HG03064 (cell line): ENCODE measurements around the gene RREB1.
A peak's percentile ranks its signal among the peaks of the same experiment; 100 is the strongest.

Source experiments
- ATAC-seq: cut with Tn5 transposase; IDR thresholded peaks from one replicate; pipeline ENCODE4 v1.9.1; 2021; ENCODE audit warnings: low read depth; ENCODE audit not compliant: unreplicated experiment

Gene RREB1

DNA sequence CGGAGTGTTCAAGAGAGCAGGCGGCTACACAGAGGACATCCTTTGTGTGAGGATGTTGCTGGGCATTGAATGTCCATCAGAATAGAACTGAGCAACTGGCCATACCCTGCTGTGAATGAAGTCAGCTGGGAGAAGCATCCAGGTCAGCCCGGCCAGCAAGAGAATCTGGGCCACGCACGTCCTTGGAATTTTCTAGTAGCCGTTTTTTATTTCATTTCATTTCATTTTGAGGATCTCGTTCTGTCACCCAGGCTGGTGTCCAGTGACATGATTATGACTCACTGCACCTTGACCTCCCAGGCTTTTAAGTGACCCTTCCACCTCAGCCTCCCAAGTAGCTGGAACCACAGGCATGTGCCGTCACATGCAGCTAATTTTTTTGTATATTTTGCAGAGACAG lies 107.4 kb downstream of the RREB1 start:
- no peak for ATAC-seq

DNA sequence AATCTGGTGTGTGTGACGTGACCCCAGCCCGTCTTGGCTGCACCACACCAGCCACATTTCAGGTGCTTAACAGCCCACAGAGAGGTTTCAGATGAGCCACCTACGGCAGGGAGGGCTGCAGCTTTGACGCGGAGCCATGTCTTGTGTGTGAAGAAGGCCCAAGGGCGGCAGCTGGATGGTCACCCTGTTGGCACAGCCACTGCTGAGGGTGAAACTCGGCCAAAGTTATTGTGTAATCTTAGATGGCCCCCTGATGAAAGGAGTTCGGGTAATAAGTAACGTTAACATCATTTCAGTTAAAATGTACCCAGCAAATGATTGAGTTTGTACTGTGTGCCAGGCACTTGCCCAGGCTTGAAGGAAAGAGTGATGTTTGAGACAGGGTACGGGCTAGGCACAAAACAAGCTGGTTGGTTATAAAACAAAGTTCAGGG lies 108.1 kb downstream of the RREB1 start:
- ATAC-seq, result peak; percentile 57

DNA sequence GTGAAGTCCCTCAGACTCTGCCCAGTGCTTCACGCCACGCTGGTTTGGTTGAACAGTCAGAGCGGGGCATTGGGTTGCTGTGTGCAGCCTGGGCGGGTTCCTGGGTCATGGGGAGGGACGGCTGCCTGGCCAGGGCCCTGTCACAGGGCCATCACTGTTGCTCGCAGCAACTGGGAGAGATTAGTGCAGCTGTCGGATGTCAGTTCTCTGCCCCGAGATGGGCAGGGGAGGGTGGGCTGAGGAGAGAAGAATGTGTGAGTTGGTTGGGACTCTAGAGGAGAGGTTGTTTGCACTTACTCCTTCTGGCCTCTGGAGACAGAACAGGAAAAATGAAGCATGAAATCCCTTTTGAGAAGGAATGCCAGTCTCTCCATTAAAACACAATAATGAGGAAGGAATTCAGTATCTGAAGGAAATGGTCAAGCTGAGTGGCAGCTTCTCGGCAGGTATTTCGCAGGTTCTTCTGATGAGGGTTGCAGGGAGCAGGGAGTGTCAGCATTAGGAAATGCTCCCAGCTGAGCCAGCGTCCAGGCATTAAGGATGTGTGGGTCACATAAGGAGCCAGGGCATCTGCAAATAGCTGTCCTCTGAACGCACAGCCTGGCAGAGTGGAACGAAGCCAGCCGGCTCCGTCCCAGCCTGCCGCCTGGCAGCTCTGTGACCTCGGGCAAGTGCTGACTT lies 109.3 kb downstream of the RREB1 start:
- ATAC-seq, result no peak

DNA sequence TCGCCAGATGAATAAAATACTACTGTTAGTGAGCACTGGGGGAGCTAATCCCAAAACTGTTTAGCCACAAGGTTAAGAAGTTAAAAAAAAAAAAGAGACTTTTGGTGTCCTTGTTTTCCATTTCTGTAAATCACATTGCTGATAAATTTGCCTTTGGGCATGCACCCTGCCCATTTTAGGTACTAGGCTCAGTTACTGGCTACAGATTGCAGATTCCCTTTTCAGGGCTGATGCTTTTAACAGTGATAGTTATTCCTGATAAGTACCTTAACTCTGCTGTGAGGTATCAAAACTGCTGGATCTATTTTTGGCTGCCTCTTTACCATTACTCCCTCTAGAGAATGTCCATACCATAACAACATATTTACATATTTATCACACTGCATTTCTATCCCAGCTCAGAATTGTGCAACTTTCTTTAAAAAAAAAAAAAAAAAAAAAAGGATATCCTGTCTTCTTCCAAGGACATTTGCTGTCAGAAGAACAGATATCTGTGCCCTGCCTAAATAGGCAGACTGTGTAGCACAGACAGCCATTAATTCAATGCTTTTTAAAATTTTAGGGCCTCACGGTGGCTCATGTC lies 110.7 kb downstream of the RREB1 start:
- no peak for ATAC-seq

DNA sequence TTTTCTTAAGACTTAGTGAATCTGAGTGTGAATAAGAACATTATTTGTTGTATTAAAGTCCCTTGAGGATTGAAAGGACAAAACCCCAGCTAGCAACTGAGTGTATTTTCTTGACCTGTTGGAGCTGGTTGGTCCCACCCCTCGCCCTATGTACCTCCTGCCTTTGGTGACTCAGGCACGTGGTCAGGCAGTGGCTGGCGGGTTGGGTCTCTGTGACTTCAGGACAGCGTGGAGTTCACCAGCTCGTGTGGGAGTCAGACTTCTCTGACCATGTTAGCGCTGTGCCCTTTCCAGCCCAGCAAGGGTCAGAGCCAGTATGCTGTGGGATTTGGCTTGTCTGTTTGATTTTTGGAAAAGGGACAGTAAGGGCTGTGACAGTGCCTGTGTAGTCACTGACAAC lies 111.5 kb downstream of the RREB1 start:
- ATAC-seq, result no peak

DNA sequence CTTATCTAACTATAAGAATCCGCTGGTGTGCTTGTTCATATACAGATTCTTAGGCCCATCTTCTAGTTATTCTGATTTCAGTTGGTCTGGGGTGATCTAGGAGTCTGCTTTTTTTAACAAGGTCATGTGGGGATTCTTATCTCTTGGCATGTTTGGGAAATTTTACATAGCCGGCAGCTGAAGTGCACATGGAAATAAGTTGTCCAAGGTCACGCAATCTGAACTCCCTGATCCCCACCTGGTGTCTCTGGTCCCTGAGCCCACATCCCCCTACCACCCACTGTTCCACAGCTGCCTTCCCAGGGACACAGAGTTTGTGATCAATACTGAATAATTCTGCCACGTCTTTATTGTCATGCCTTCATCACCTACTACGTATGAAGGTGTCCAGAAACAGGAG lies 114.4 kb downstream of the RREB1 start:
- no peak for ATAC-seq

DNA sequence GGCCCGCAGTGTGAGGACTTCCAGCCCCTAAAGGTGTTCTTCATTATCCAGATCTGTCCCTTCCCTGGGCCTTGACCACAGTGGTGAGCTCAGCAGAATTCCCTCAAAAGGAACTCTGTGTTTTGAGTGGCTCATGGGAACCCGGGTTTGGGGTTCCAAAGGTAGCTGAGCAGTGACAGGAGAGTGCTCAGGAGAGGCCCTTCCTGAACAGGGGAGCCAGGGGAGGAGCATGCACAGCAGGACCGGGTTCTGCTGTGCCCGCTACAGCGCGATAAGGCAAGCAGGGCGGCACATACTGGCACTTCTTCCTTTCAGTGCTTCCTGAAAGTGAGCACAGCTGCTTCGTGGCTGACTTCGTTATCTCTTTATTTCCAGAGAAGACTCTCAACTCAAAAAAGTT lies 117.0 kb downstream of the RREB1 start:
- no peak for ATAC-seq

DNA sequence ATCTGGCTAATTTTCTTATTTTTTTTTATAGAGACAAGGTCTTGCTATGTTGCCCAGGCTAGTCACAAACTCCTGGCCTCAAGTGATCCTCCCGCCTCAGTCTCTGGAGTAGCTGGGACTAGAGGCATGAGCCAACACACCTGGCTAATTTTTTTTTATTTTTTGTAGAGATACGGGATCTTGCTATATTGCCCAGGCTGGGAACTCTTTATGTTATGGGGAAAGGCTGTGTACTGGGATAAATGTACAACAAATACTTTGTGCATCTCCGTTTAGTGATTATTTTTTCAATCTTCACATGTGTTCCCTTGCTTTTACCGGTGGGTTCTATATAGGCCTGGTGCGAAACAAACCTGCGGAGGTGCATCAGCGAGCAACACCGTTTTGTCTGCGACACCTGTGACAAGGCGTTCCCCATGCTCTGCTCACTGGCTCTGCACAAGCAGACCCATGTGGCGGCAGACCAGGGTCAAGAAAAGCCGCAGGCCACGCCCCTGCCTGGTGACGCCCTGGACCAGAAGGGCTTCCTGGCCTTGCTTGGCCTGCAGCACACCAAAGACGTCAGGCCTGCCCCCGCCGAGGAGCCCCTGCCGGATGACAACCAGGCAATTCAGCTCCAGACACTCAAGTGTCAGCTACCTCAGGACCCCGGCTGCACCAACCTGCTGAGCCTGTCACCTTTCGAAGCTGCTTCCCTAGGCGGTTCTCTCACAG lies 121.1 kb downstream of the RREB1 start:
- ATAC-seq, result no peak

DNA sequence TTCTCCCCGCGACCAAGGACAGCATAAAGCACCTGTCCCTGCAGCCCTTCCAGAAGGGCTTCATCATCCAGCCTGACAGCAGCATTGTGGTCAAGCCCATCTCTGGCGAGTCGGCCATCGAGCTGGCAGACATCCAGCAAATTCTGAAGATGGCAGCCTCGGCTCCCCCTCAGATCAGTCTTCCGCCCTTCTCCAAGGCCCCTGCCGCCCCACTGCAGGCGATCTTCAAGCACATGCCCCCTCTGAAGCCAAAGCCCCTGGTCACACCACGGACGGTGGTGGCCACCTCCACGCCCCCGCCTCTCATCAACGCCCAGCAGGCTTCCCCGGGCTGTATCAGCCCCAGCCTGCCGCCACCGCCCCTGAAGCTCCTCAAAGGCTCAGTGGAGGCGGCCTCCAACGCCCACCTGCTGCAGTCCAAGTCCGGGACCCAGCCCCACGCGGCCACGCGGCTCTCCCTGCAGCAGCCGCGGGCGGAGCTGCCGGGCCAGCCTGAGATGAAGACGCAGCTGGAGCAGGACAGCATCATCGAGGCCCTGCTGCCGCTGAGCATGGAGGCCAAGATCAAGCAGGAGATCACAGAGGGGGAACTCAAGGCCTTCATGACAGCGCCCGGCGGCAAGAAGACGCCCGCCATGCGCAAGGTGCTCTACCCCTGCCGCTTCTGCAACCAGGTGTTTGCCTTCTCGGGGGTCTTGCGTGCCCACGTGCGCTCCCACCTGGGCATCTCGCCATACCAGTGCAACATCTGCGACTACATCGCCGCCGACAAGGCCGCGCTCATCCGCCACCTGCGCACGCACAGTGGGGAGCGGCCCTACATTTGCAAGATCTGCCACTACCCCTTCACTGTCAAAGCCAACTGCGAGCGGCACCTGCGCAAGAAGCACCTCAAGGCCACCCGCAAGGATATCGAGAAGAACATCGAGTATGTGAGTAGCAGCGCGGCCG lies 121.9 kb downstream of the RREB1 start:
- ATAC-seq, result no peak

DNA sequence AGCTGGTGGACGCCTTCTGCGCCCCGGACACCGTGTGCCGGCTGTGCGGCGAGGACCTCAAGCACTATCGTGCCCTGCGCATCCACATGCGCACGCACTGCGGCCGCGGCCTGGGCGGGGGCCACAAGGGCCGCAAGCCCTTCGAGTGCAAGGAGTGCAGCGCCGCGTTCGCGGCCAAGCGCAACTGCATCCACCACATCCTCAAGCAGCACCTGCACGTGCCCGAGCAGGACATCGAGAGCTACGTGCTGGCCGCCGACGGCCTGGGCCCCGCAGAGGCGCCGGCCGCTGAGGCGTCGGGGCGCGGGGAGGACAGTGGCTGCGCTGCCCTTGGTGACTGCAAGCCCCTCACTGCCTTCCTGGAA lies 122.5 kb downstream of the RREB1 start:
- ATAC-seq, result no peak

DNA sequence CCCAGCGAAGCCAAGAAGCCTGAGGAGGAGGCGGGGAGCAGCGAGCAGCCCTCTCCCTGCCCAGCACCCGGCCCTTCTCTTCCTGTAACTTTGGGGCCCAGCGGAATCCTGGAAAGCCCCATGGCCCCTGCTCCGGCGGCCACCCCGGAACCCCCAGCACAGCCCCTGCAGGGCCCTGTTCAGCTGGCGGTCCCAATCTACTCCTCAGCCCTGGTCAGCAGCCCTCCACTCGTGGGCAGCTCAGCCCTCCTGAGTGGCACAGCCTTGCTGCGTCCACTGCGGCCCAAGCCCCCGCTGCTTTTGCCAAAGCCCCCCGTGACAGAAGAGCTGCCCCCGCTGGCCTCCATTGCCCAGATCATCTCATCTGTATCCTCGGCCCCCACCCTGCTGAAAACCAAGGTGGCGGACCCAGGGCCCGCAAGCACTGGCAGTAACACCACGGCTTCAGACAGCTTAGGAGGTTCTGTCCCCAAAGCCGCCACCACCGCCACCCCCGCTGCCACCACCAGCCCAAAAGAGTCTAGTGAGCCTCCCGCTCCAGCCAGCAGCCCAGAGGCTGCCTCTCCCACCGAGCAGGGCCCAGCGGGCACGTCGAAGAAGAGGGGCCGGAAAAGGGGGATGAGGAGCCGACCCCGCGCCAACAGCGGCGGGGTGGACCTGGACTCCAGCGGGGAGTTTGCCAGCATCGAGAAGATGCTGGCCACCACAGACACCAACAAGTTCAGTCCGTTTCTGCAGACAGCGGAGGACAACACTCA lies 123.4 kb downstream of the RREB1 start:
- no peak for ATAC-seq

DNA sequence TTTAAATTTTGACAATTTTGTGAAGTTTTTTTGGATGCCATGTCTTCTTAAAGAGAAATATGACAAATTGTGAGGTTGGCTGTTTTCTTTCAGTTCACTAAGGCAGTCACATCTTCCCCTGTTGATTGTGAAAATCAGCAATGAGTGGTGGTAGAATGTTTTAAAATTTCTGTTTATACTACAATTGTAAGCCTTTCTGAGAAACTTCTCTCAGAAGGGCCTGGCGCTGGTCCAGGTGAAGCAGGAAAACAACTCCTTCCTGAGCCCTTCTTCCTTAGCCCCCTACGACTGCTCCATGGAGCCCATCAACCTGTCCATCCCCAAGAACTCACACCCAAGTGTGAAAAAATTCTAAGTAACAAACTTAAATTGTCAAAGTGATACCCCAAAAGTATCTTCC lies 124.6 kb downstream of the RREB1 start:
- no peak for ATAC-seq

DNA sequence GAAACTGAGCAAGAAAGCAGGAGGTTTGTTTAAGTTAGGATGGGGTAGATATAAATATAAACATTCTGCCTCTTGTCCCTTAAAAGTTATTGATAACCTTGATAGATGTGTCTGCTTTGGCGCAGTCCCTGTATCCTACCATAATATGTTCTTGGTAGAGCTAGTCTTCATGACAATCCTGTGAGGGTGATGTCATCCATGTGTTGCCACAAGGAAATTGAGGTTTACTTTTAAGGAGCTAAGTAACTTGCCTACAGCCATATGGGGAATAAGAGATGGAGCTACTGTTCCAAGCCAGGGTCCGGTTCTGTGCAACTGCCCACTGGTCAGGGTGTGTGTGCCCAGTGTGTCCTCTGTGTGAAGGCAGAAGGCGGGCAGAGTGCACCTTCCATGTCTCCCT lies 126.8 kb downstream of the RREB1 start:
- ATAC-seq, result no peak

DNA sequence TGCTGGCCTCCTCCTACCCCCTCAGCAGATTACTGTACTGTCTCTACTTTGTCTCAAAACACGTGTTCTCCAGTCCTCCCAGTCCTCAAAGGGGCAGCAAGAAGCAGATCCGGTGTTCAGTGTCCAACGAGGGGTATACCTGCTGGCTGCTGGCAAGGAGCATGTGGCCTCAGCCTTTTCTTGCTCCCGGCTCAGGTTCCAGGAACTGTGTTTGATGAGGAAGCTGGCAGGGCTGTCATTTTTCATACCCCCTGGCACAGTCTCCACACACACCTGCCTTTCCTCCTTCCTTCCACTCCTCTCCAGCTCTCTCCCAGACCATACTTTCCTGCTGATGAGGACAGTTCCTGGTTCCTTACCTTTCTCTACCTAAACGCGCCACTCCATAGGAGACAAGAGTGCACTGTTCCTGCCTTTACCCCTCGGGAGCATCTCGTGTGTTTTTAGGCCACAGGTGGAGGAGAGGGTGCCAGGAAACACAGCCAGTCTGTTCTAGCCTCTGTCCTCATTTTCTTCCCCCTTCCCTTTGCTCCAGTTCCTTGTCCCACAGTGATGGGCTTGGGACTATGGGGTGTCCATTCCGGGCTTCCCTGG lies 128.0 kb downstream of the RREB1 start:
- ATAC-seq, result no peak

DNA sequence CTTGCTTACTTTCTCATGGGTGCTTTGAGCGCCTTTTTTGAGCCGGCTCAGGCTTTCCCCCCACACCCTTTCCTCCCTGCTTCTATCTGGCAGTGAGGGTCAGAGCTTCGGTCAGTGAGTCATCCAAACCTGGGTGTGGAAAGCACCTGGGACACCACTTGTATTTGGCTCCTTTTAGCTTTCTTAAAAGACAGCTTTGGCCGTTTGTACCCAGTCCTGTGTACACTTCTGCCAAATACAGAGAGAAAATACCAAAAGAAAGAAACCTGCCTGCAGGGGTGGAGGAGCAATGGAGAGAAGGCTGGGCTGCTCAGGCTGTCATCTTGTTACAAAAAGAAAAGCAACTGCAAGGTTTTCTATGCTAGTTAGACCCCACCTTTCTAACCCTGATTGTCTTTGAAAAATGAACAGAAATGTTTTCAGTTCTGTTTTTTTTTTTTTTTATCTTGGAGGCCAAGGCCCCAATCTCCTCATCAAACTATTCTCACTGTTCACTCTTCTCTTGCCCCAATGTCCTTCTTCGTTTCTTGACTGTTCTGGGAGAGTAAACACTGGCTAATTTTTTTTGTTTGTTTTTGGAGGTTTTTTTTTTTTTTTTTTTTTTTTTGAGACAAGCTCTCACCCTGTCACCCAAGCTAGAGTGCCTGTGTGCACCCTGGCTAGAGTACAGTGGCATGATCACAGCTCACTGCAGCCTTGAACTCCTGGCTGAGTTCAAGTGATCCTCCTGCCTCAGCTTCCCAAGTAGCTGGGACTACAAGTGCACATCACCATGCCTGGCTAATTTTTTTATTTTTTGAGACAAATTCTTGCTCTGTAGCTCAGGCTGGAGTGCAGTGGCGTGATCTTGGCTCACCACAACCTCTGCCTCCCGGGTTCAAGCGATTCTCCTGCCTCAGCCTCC lies 128.8 kb downstream of the RREB1 start:
- no peak for ATAC-seq

DNA sequence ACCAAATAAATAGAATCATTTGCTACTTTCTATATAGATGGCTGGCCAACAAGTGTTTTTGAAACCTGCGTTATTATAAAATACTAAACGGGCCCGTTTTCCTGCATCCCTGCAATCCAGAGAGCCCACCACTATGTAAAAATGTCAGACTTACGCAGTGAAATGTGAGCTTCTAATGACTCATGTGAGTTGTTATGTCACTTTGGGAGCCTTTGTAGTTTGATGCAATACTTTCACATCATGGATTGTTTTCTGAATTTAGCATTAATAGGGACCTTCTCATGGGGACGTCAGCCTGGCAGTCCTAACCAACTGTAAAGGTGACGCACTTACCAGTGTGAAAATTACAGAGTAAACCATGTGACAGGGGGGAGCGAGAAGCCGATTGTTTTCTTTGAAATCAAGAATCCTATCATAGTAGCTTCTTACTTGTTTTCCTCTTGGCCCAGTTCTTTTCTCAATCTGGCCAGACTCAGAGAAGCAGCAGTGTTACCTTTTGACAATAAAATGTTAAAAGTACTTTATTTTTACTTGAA lies 130.0 kb downstream of the RREB1 start:
- ATAC-seq, result no peak

DNA sequence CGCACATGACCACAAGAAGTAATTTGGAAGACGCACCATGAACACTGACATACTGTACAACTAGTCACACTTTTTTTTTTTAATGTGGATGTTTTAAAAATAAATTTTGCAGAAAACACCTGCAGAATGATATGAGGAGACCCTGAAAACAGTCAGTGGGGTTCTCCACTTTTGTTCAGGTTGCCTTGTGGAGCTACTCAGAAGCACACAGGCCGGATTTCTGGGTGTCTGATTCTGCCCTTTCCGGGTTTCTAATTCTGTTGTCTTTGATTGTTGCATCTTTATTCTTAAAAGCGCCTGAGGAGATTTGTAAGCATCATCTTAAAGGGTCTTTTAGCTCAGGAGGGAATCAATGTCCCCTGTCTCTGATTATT lies 130.8 kb downstream of the RREB1 start:
- ATAC-seq, result no peak

DNA sequence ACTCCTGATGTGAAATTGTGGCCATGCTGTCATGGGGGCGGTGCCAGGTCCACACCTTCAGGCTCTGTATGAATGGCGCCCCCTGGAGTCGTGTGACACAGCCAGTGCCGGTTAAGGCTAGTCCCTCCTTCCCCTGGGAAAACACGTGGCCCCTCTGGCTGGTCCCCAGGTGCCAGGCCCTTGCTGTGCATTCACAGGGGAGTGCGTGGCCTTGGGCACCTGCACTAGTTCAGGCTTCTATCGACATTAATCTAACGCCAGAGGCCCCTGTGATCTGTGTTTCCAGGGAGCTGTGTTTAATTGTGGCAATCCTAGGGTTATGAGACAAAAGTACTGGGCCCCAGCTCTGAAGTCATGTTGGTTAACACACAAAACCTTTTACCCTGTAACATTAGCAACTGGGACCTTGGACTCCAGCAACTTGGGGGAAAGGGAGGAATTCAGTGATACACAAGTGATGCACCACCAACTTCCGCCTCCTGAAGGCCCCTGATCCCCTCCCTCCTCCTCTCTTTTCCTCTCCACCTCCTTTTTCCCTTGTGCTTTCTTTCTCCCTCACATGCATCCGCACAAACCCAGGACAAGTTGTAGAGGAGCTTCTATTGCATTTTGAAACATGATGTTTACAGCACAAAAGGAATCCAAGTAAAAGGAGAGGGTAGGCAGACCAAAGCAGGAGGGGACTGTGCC lies 131.3 kb downstream of the RREB1 start:
- peak; percentile 51 for ATAC-seq
